Activated T-cell treated with anti-CD3 and anti-CD28 coated beads for 1 hour (primary cell): ENCODE results near the gene SLC49A4.
A peak's percentile ranks its signal among the peaks of the same experiment; 100 is the strongest.
"Not testable (repeated sequence)": the region's sequence is repeated elsewhere in the genome, so short reads cannot be mapped to it uniquely, and the experiment has no call there.

Source experiments
- DNase-seq: peaks from one replicate; pipeline ENCODE4 v3.0.0-alpha.2; 2020; ENCODE audit warnings: low read depth

SLC49A4 gene, protein sequence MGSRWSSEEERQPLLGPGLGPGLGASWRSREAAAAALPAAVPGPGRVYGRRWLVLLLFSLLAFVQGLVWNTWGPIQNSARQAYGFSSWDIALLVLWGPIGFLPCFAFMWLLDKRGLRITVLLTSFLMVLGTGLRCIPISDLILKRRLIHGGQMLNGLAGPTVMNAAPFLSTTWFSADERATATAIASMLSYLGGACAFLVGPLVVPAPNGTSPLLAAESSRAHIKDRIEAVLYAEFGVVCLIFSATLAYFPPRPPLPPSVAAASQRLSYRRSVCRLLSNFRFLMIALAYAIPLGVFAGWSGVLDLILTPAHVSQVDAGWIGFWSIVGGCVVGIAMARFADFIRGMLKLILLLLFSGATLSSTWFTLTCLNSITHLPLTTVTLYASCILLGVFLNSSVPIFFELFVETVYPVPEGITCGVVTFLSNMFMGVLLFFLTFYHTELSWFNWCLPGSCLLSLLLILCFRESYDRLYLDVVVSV

DNA sequence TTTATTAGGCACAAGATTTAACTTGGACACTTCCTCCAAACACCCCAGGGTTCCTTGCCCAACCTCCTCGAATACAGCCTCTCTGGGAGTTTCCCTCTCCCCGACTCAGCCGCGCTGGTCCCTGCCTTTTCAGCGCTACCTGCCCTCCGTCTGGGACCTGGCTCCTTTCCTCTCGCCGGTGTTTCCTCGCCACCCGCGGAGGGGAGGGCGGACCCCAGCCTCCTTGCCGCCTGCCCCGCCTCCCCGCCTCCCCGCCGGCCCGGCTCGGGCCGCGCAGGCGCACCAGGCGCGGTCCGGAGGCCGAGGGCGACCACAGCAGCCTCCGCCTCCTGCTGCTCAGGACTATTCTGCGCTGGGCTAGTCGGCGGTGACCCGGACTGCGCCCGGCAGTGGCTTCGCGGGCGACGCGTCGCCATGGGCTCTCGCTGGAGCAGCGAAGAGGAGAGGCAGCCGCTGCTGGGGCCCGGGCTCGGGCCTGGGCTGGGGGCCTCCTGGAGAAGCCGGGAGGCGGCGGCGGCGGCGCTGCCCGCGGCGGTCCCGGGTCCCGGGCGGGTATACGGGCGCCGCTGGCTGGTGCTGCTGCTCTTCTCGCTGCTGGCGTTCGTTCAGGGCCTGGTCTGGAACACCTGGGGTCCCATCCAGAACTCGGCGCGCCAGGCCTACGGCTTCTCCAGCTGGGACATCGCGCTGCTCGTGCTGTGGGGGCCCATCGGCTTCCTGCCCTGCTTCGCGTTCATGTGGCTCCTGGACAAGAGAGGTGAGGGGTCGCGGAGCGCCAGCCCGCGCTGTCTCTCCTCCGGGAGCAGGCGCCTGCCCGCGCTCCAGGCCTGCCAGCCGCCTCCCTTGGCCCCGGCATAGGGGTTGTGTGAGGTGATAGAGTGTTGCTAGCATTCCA, at the start of gene SLC49A4:
Gene SLC49A4, plus strand, starts transcription at position 291 of the 895 bp plus-strand sequence. Its CDS starts 124 bp downstream, at position 415.
- peak; percentile 56 for DNase-seq

DNA sequence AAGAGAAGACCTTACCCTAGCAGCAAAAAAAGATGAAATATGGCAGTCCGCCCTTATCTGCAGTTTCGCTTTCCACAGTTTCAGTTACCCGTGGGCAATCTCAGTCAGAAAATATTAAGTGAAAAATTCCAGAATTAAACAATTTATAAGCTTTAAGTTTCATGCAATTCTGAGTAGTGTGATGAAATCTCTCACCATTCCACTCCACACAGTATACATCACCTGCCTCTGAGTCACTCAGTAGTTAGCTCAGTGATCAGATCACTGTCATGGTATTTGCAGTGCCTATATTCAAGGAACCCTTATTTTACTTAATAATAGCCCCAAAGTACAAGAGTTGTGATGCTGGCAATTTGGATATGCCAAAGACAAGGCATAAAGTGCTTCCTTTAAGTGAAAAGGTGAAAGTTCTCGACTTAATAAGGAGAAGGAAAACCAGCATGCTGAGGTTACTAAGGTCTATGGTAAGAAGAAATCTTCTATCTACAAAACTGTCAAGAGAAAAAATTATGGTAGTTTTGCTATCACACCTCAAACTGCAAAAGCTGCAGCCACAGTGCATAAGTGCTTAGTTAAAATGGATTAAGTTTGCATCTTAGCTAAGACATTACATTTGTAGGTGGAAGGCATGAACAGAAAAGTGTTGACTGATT, 49.4 kb upstream of the SLC49A4 start:
- DNase-seq, result no peak

DNA sequence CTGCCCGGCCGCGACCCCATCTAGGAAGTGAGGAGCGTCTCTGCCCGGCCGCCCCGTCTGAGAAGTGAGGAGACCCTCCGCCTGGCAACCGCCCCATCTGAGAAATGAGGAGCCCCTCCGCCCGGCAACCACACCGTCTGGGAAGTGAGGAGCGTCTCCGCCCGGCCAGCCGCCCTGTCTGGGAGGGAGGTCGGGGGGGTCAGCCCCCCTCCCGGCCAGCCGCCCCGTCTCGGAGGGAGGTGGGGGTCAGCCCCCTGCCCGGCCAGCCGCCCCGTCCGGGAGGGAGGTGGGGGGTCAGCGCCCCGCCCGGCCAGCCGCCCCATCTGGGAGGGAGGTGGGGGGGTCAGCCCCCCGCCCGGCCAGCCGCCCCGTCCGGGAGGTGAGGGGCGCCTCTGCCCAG, 47.6 kb upstream of the SLC49A4 start:
- not testable (repeated sequence) for DNase-seq

DNA sequence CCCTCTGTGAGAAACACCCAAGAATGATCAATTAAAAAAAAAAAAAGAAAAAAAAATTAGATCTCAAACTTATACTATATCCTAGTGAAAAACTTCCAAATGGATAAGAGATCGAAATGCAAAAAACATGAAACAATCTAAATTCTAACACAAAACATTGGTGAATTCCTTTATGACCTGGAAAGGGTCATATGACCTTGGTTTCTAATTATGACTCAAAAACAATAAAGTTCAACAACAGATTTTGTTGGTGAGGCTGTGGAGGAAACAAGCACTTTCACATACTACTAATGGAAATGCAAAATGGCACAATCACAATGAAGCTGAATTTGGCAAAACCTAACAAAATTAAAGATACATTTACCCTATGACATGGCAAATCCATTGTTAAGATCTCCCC, 46.5 kb upstream of the SLC49A4 start:
- DNase-seq, result no peak

DNA sequence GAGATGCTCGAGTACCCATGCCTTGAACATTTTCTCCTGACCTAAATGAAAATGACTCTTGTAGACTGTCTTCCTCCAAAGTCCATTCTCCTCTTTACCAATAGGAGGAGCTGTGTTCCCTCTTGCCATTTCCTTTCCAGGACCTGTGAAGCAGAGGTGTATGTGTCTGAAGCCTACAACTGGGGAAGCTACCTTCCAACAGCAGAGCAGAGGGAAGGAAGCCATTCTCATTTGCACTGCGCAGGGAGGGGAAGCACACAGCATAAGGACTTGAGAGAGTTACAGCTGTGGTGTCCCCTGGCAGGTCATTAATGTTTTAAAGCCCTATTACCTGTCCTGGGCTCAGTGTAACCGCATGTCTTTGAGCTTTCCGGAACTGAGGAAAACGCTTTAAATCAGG, 39.9 kb upstream of the SLC49A4 start:
- DNase-seq, result no peak

DNA sequence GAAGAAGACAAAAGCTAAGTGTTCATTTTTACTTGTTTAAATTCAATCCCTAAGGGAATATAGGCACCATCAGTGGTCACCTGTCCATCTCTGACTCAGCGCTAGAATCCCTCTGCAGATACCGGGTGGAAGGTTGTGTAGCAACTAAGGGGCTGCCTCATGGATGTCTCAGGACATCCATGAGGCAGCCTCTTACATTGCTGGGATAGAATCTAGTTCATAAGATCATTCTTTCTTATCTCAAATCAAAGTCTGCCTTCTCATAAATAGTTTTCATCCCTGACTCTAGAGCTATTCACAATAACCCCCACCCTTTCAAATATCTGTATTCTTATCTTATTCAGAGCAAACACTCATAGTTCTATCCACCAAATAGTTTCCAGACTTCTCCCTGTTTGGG, 39.4 kb upstream of the SLC49A4 start:
- no peak for DNase-seq

DNA sequence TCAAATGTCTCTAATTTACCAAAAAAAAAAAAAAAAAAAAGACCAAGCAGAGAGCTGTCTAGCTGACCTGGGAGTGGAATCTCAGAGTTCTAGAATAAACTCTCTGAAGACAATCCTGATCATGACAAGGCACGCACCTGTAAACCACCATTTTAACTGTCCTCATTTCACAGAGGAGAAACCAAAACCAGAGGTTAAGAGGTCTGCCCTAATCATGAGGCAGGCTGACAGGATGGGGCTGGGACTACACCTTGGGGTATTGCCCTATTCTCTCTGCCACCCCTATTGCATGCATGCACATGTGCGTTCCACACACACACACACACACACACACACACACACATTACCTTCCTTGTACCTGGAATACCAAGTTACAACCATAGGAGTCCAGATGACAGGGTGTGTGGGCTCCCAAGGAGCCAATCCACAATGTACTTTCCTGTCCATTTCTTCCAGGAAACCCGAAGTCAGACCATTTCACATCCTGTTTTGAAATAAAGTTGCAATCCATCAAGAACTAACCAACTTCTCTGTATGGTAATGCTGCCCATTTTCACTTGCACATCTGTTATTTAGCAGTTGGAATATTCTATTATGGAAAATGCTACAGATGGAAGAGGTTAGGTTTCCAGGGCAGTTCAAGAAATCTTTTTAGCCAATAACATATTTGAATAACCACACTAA, 35.9 kb upstream of the SLC49A4 start:
- no peak for DNase-seq

DNA sequence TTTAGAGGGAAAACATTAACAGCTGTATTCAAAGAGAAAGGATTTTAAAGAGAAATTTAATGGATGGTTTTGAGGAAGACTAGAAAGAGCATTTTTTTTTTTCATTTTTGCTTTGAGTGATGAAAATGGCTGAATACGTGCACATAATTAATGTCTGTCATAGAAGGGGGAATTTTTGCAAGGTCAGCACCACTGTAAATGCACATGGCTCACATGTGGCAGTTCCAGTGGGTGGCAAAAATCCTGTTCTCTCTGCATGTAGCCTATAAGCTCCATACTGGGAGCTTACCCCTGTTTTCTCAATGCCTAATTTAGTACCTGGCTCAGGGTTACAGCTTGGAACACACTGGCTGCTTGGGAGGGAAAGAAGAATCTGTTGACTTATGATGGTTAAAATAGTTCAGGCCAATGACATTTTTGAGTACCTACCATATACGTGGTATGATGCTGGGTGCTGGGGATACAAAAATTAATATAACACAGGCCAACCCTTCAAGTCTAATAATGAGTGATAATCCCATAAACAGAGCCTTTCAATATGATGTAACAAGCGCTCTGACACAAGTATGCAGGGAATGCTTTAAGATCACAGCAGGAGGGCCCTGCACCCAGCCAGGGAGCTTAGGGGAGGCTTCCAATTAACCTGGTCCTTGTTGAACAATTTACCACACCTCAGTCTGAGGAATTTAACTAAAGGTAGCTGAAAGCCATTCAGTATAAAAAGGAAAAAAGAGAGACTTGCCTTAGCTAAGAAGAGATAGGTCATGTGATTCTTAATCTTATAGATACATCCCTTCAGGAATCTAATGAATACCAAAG, 34.2 kb upstream of the SLC49A4 start:
- no peak for DNase-seq

DNA sequence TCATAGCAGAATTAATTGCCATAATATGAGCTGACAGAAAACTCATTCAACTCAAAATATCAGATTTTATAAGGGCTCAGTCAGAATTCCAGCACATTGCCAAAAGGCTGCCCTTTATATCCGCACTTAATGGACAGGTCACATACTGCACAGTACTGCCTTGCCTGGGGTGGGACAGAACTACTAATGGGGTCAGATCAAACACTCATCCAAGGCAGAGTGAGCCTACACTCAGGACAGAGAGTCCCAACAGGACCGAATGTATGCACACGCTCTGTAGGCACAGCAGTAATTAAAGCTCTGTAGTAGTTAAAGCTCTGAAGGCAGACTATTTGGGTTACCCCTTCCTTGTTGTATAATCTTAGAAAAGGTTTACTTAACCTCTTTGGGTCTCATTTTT, 28.4 kb upstream of the SLC49A4 start:
- DNase-seq, result no peak

DNA sequence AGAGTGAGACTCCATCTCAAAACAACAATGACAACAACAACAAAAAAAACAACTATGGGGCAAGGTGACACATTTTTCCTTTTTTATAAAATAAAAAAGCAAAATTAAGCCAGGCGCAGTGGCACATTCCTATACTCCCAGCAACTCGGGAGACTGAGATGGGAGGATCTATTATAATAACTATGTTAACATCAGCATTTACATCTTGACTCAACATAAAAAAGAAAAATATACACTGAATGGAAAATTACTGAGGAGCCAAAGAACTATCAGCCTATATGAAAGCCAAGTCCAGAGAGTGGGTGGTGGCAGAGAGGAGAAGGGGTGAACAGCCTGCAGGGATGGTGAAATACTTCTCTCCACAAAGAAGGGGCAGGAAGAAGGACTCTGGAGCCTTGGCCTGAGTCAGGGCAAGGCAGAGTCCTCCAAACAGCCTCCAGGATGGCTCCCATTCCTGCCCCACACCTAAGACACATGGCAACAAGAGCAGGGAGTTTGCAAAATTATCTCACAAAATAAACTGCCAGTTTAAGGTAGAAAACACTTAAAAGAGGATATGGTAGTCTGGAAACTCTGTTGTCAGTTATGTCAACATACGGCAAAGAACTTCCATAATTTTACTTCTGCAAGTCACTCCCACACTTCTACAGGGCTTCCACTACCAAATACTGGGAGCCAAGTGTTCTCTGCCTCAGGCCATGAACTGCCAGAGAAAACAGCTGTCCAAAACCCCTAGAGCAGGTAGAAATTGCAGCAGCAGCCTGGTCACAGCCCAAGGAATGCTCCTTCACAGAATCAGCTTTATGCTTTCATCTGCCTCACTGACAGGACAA, 27.1 kb upstream of the SLC49A4 start:
- no peak for DNase-seq

DNA sequence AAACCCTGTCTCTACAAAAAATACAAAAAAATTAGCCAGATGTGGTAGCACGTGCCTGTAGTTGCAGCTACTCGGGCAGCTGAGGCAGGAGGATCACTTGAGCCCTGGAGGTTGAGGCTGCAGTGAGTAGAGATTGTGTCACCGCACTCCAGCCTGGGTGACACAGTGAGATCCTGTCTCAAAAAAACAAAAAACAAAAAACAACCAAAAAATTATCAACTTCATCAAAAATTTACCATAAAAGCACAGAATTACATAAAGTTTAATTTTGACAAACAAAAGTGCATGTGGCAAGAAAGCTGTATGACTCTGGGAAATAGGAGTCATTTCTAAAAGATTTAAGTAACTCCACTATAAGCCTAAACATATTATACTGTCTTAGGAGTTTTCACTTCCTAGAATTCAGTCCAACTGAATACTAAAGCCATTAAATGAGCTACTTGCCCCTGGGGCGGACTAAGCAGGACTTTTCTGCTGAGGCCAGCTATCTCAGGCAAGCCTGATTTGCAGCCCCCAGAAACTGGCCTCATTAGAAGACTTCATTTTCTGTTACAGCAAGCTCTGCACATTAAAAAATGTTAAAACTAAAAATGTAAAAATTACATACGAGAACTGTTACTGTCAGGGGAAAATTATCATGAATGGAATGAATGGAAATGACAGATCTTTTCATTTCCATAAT, 24.2 kb upstream of the SLC49A4 start:
- DNase-seq, result no peak

DNA sequence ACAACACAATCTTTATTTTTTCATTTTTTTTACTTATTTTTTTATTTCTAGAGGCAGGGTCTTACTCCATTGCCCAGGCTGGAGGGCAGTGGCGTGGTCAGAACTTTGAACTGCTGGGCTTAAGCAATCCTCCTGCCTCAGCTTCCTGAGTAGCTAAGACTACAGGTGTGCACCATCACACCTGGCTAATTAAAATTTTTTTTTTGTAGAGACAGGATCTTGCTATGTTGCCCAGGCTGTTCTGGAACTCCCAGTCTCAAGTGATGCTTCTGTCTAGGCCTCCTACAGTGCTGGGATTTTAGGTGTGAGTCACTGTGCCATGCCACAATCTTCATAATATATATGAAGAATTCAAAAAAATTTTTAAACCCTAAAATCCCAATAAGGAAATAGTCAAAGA, 22.0 kb upstream of the SLC49A4 start:
- no peak for DNase-seq

DNA sequence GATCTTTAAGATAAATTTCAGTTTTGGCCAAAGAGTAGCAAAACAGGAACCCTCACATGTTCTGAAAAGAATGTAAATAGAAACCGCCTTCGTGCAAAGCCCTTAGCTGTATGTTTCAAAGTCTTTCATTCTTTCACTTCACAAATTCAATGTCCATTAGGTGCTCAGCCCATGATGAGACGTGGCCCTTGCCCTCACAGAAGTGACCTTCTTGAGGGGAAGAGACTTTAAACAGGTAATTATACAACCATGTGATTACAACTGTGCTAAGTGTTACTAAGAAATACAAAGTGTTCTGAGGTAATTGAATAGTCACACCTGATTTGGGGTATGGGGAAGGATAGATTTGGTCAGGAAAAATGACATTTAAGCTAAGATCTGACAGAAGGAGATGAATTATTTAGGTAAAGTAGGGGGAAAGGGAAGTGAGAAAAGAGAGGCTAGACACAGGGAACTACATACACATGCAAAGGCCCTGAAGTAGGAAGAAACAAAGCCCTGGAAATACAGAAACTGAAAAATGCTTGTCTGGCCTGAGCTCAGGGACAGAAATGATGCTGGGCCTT, 20.8 kb upstream of the SLC49A4 start:
- no peak for DNase-seq

DNA sequence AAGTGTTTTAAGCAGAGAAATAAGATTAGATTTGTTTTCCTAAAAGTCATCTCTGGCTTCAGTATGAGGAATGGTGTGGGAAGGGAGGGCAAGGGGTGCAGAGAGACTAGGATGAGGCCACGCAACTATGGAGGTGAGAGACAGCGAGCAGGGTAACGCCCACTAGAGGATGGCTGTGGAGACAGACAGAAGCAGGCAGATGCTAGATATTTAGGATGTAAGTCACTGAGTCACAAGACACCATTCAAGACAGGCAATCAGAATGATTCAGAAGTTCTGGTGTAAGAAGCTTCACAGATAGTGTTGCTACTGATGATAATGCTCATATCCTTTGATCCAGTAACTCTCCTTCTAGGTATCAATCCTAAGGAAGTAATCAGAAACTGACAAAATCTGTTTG, 20.3 kb upstream of the SLC49A4 start:
- no peak for DNase-seq

DNA sequence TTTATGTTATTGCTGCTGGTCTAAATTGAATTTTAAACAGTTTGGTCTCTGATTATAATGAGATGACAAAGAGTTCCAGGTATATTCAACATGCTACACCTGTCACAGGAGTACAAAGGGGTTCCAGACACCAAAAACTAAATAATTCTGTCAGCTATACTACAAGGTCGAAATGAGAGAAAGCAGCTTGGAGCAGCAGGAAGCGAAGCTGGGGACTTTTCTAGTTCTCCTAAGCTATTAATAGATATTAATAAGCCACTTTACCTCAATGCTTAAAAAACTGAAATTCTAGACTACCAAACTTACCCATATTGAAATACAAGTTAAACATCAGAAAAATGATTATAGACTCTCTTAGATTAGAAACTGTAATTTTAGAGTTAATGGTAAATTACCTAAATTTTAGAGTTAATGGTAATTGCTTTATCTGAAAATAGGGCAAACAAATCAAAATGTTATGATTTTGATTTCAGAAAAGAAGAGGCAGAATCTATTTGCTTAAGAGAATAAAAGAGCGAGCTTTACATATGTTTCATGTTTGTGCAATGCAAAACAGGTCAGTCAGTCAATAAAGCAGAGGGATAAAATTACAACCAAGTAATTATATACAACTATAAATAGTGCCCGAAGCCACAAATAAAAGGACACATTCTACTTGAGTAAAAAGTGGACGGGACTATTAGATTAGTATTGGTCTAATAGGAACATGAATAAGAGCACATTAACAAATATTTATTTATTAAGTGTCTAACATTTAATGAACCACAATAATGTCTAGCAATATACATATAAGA, 18.0 kb upstream of the SLC49A4 start:
- DNase-seq, result no peak

DNA sequence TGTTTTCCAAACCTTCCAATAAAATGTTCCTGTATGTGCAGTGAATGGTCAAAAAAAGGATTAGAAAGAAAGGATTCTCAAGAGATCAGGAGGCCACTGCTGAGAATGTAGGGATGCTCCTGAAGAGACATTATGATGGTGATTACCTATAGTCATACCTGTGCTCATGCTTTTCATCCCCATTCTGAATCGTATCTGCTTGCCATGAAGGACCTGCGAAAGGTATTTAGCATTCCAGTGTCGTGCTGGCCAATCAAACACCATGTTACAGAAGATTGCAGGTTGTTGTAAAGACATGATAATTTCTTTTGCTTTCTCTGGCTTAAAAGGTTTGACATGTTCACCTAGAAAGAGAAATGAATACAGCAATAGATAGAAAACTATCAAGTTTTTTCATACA, 17.3 kb upstream of the SLC49A4 start:
- DNase-seq, result no peak

DNA sequence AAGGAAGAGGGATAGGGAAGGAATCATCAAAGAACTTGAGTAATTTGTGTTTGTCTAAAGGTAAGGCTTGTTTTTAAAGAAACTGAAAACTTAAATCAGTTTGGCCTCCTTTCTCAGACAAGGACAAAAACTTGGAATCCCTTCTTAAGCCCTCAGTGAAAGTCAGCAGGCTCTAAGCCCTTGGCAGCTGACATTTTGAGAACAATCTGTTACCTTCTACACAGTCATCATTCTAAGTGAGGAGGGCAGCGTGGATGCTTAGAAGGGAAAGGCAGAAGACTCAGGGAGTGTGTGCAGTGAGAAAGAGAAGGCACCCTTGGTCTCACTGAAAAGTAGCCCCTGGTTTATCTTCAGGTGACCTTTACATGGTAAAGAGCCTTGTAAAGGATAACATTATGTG, 12.1 kb upstream of the SLC49A4 start:
- no peak for DNase-seq

DNA sequence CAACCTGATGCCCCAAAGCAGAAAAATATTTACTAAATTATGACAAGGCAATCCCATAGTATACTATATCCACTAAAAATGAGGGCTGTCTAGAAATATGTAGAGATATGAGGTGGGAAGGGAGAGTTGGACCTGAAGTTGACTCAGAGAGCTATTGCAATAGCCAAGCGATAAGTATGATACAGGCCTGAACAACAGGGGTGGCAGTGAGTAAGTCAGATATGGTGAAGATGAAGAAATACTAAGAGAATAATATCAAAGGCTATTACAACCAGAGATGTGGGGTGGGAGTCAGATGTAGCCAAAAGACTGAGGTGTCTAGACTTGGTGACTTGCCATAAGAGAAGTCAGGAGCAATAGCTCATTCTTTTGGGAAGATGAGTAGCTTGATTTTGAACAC, 10.4 kb upstream of the SLC49A4 start:
- DNase-seq, result no peak
